Measurements from ENCODE around the gene NPSR1. TPM values are rescaled to one million over a fixed set of nuclear protein-coding genes. Genes with fewer than 3 reads are reported as not detected.
A peak's percentile ranks its signal among the peaks of the same experiment; 100 is the strongest.
"Not testable (repeated sequence)": the region's sequence is repeated elsewhere in the genome, so short reads cannot be mapped to it uniquely, and the experiment has no call there.

The NPSR1 gene
- total and polyA plus RNA-seq, 2 experiments from 2014 or later: not detected

GRCh38 chr7:34622182-34622581, 35.8 kb upstream of the NPSR1 start:
- DNase-seq (ENCODE audit: low spot score): no peak
- no peaks in the 10 kb centered on the region for H3K36me3 ChIP-seq (replicated peaks; ENCODE audit: insufficient read depth, low read depth)
- H3K9me3 ChIP-seq (ENCODE audit: low read depth): no peaks in the 10 kb centered on the region
- no peaks in the 10 kb centered on the region for H3K27me3 ChIP-seq
- H3K9me2 ChIP-seq (replicated peaks; ENCODE audit: insufficient read depth): no peaks in the 10 kb centered on the region
- no peak overlapping the region for H3K4me3 ChIP-seq
- no peaks in the 10 kb centered on the region for H3K4me1 ChIP-seq (ENCODE audit: insufficient read depth)
- WGBS (ENCODE audit: low lambda C conversion rate, missing lambda C conversion rate): 77% methylated on average over 2 of the region's 2 CpGs
- H2AFZ ChIP-seq: no peak overlapping the region
- H3K27ac ChIP-seq: no peak overlapping the region
- H3K79me2 ChIP-seq: no peaks in the 10 kb centered on the region
- H4K20me1 ChIP-seq (ENCODE audit: insufficient read depth, poor library complexity, severe bottlenecking): no peaks in the 10 kb centered on the region
- TF ChIP-seq EZH2 (IDR thresholded peaks at IDR 0.05; ENCODE audit: borderline replicate concordance) (no peak), EZH2phosphoT487 (IDR thresholded peaks at IDR 0.05; ENCODE audit: low read depth, severe bottlenecking, unreplicated experiment) (no peak), CTCF (IDR thresholded peaks at IDR 0.05; ENCODE audit: poor library complexity) (no peak)
- no peak overlapping the region for H3K4me2 ChIP-seq

- Histone ChIP-seq H3K4me3 (no peak overlapping the region), H3K27me3 (no peaks in the 10 kb centered on the region), H3K4me1 (ENCODE audit: insufficient read depth) (no peaks in the 10 kb centered on the region), H3K27ac (no peak overlapping the region), H3K79me2 (no peaks in the 10 kb centered on the region), H2AFZ (no peak overlapping the region), H4K20me1 (ENCODE audit: insufficient read depth, poor library complexity, severe bottlenecking) (no peaks in the 10 kb centered on the region), H3K9me2 (replicated peaks; ENCODE audit: insufficient read depth) (no peaks in the 10 kb centered on the region), H3K4me2 (no peak overlapping the region), H3K9me3 (ENCODE audit: low read depth) (no peaks in the 10 kb centered on the region), H3K36me3 (replicated peaks; ENCODE audit: insufficient read depth, low read depth) (no peaks in the 10 kb centered on the region)
- WGBS (ENCODE audit: low lambda C conversion rate, missing lambda C conversion rate): 79% methylated on average over 4 of the region's 4 CpGs
- TF ChIP-seq CTCF (IDR thresholded peaks at IDR 0.05; ENCODE audit: poor library complexity) (no peak), EZH2phosphoT487 (IDR thresholded peaks at IDR 0.05; ENCODE audit: low read depth, severe bottlenecking, unreplicated experiment) (no peak), EZH2 (IDR thresholded peaks at IDR 0.05; ENCODE audit: borderline replicate concordance) (no peak)
- no peak for DNase-seq (ENCODE audit: low spot score)
These were observed 35.2 kb upstream of the NPSR1 start for GRCh38 chr7:34622771-34623250.

- DNase-seq (ENCODE audit: low spot score); H2AFZ ChIP-seq; H4K20me1 ChIP-seq (ENCODE audit: insufficient read depth, poor library complexity, severe bottlenecking); H3K79me2 ChIP-seq; H3K4me1 ChIP-seq (ENCODE audit: insufficient read depth); H3K27me3 ChIP-seq; H3K36me3 ChIP-seq (replicated peaks; ENCODE audit: insufficient read depth, low read depth); H3K9me2 ChIP-seq (replicated peaks; ENCODE audit: insufficient read depth); H3K27ac ChIP-seq; H3K9me3 ChIP-seq (ENCODE audit: low read depth); H3K4me3 ChIP-seq; H3K4me2 ChIP-seq: not testable (repeated sequence)
- WGBS (ENCODE audit: low lambda C conversion rate, missing lambda C conversion rate): 86% methylated on average over 4 of the region's 4 CpGs
These were observed 29.4 kb upstream of the NPSR1 start for GRCh38 chr7:34628618-34629017.

GRCh38 chr7:34652809-34653208, 5.2 kb upstream of the NPSR1 start:
- no peaks in the 10 kb centered on the region for H3K9me2 ChIP-seq (replicated peaks; ENCODE audit: insufficient read depth)
- peak; percentile 39 for DNase-seq (ENCODE audit: low spot score)
- no peaks in the 10 kb centered on the region for H3K36me3 ChIP-seq (replicated peaks; ENCODE audit: insufficient read depth, low read depth)
- no peaks in the 10 kb centered on the region for H4K20me1 ChIP-seq (ENCODE audit: insufficient read depth, poor library complexity, severe bottlenecking)
- TF ChIP-seq EZH2 (IDR thresholded peaks at IDR 0.05; ENCODE audit: borderline replicate concordance): no peak
- TF ChIP-seq CTCF (IDR thresholded peaks at IDR 0.05; ENCODE audit: poor library complexity): no peak
- TF ChIP-seq EZH2phosphoT487 (IDR thresholded peaks at IDR 0.05; ENCODE audit: low read depth, severe bottlenecking, unreplicated experiment): no peak
- H3K4me3 ChIP-seq: no peak overlapping the region
- H2AFZ ChIP-seq: peak overlapping the region; percentile 15
- no peaks in the 10 kb centered on the region for H3K79me2 ChIP-seq
- H3K9me3 ChIP-seq (ENCODE audit: low read depth): no peaks in the 10 kb centered on the region
- H3K27ac ChIP-seq: peak overlapping the region; percentile 13
- H3K27me3 ChIP-seq: no peaks in the 10 kb centered on the region
- 56% methylated on average over 4 of the region's 4 CpGs for WGBS (ENCODE audit: low lambda C conversion rate, missing lambda C conversion rate)
- H3K4me2 ChIP-seq: peak overlapping the region; percentile 0
- no peaks in the 10 kb centered on the region for H3K4me1 ChIP-seq (ENCODE audit: insufficient read depth)

All from hepatocyte (in vitro differentiated cells).